GM18951 (cell line): ENCODE data around the gene TMEM236.
"Not testable (repeated sequence)": the region's sequence is repeated elsewhere in the genome, so short reads cannot be mapped to it uniquely, and the experiment has no call there.

Source experiments
- POLR2A ChIP-seq: IDR thresholded peaks from 4 replicates; pipeline ENCODE4 v1.6.1; 2011; ENCODE audit warnings: mild to moderate bottlenecking; ENCODE audit not compliant: insufficient read length, insufficient read depth; ENCODE audit errors: extremely low read depth
- in situ Hi-C: fragments of 300-500 bp; cut with MboI; formaldehyde crosslinking; loops from one replicate; pipeline ENCODE4 v1.12.0; 2022; ENCODE audit warnings: low sequenced_read_pairs, mixed read lengths, inconsistent platforms; ENCODE audit not compliant: unreplicated experiment

The TMEM236 gene

DNA sequence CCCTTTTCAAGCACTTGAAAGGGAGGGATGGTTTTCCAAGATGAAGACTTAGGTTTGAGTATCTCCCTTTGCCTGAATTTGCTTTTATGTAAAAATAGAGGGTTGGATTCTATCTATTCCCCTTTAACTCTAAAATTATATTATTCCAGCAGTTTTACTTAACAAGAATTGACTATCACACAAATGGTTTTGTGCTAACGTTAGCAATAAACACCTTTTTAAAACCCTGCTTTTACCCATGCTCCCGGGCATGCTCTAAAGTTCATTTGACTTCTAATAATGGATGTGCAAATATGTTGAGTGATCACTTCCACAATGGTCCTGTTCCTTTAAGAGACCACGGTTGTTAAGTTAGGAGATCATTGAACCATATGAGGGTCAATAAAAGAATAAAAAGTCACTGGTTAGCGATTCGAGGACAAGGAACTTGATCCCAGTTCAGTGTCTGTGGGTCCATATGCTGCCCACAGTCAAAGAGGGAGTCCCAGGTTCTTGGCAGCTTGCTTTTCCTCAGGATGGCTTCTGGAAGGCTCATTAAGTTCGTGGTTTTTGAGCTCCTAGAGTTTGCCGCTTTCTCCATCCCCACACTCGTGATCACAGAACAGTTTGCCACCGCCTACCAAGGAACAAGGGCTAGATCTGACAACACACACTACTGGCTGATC, at the start of gene TMEM236:
TMEM236 (plus strand) TSS at position 421 of the 665 bp plus-strand sequence; CDS start at position 516, 95 bp downstream.
- in situ Hi-C loops: no loop called here
- no peak for TF ChIP-seq POLR2A

DNA sequence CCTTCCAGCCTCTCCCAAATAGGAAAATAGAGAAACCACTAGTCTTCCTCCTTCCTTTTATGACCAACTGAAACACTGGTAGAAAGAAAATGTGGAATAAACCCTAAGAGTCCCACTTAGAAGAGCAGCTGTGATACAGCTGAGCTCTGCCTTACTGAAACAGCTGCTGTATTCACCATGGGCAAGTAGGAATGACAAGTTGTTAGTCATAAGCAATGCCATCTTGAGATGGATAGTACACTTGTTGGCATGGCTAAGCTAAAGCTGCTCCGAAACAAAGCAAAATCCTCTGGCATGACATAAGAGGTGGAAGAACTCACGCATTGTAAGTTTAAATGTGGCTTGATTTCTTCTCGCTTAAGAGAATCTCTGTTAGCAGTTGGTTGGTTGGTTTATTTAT, 48.3 kb upstream of the TMEM236 start:
- in situ Hi-C loops: no loop called here

DNA sequence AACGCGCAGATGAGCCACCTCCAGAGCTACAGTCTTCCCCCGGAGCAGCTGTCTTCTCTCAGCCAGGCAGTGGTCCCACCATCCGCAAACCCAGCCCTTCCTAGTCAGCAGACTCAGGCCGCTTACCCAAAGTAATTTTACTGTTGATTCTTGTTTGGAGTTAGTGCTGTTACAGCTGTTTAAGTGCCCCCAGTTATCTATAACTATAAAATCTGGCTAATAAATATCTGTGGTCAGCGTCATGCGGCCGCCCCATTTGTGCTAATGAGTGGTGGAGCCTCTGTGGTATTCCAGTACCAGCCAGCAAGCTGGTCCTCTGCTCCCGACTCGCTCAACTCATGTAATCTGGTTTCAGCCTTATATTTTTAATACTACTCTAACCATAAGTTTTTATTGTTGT, 43.2 kb upstream of the TMEM236 start:
- no peak for TF ChIP-seq POLR2A
- in situ Hi-C loops: no loop called here

More for the DNA sequence above, 48.3 kb upstream of the TMEM236 start:
- no peak for TF ChIP-seq POLR2A

DNA sequence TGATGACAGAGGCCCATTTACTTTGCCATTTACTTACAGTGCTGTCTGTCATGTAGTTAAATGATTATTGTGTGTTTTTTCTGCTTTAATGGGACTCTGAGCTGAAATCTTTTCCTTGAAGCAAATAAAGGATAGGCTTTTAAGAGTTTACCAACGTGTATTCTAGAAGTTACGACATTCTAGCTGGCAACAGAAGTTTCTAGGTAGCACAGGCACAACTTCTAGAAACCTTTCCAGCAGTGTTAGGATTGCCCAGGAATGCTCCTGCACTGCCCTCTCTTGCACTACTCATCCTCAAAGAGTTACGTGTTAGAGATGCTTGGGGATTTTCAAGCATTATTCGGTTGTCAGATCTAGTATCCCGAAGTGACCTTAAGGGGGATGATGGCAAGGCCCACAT, 42.5 kb upstream of the TMEM236 start:
- no peak for TF ChIP-seq POLR2A
- in situ Hi-C loops: no loop called here

GRCh38 chr10:17710181-17710580, 41.8 kb upstream of the TMEM236 start:
- in situ Hi-C loops: no loop called here
- no peak for TF ChIP-seq POLR2A

GRCh38 chr10:17712053-17712452, 39.9 kb upstream of the TMEM236 start:
- no peak for TF ChIP-seq POLR2A
- in situ Hi-C loops: no loop called here

DNA sequence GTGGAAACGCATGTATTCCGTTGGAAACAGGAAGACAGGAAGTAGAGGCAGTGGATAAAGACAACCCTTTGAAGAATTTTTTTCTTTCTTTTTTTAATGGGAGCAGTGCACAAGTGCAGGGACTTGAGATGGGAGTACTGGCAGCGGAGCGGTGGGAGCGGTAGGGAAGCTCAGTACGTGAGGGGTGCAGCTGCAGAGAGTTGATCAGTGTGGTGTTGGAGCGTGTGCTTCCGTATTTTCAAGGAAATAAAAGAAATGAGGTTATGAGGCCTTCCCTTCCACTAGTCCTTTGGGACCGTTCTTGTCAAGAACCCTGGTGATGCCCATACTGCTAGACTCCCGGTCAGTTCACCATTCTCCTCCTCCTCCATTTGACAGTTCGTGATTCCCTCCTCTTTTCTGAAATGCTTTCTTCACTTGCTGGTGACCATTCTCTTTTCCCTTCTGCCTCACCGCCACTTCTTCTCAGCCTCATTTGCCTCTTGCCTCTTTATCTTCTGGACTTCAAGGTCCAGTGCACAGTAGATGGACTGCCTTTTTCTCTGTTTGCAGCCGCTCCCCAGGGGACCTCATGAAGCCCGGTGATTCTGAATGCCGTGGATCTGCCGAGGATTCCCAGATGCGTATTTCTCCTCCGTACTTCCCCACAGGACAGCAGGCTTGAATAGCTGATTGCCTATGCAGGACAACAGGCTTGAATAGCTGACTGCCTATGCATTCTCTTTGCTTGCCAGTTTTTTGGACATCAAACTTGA, 39.1 kb upstream of the TMEM236 start:
- in situ Hi-C loops: no loop called here
- TF ChIP-seq POLR2A: no peak

DNA sequence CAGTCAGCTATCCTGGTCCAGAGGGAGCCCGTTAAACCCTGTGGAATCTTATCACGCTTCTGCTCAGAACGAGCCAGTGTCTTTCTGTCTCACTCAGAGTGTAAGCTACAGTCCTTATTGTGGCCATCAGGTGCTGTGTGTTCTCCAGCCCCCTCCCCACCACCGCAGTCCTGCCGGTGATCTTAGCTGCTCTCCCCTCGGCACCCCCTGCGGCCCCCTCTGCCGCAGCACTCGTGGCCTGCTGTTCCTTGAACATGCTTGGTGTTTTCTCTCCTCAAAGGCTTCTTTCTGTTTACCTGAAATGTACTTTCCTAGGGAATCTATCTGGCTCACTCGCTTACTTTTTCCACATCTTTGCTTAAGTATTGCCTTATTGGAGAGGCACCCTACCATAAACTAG, 38.2 kb upstream of the TMEM236 start:
- TF ChIP-seq POLR2A: no peak
- in situ Hi-C loops: no loop called here

GRCh38 chr10:17716161-17716560, 35.8 kb upstream of the TMEM236 start:
- TF ChIP-seq POLR2A: no peak
- in situ Hi-C loops: no loop called here

DNA sequence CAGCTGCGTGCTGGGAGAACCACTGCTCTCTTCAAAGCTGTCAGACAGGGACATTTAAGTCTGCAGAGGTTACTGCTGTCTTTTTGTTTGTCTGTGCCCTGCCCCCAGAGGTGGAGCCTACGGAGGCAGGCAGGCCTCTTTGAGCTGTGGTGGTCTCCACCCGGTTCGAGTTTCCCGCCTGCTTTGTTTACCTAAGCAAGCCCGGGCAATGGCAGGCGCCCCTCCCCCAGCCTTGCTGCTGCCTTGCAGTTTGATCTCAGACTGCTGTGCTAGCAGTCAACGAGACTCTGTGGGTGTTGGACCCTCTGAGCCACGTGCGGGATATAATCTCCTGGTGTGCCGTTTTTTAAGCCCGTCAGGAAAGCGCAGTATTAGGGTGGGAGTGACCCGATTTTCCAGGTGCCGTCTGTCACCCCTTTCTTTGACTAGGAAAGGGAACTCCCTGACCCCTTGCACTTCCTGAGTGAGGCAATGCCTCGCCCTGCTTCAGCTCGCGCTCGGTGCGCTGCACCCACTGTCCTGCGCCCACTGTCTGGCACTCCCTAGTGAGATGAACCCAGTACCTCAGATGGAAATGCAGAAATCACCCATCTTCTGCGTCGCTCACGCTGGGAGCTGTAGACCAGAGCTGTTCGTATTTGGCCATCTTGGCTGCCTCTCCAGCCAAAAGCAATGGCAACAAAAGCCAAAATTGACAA, 29.5 kb upstream of the TMEM236 start:
- in situ Hi-C loops: not testable (repeated sequence)

DNA sequence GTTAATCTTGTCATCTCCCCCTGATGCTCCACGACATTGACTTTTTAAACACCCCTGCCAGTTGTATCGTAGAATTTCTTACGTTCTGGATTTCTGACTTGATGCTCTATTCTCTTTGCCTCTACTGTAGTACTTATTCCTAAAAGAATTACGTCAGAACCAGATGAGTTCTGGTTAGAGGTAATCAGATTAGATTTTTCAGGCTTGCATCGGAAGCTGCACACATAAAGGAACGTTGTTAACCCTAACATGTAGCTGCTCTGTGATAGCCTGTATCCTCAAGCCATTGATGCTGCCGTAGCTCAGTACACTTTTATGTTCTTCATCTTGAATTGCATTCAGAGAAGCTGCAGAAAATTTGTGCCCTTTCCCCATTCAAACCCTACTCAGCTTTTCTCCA, 26.3 kb upstream of the TMEM236 start:
- in situ Hi-C loops: no loop called here
- no peak for TF ChIP-seq POLR2A

- in situ Hi-C loops: loop anchor here (5.0 to 10.0 kb wide), 2 partner anchors 87 to 125 kb away; partner anchors contain the start of gene STAM
- no peak for TF ChIP-seq POLR2A
These were observed 22.4 kb upstream of the TMEM236 start for GRCh38 chr10:17729630-17730029.

- no peak for TF ChIP-seq POLR2A
- in situ Hi-C loops: loop anchor here (5.0 to 10.0 kb wide), 2 partner anchors 88 to 126 kb away; partner anchors contain the start of gene STAM
These were observed 21.3 kb upstream of the TMEM236 start for GRCh38 chr10:17730667-17731066.

DNA sequence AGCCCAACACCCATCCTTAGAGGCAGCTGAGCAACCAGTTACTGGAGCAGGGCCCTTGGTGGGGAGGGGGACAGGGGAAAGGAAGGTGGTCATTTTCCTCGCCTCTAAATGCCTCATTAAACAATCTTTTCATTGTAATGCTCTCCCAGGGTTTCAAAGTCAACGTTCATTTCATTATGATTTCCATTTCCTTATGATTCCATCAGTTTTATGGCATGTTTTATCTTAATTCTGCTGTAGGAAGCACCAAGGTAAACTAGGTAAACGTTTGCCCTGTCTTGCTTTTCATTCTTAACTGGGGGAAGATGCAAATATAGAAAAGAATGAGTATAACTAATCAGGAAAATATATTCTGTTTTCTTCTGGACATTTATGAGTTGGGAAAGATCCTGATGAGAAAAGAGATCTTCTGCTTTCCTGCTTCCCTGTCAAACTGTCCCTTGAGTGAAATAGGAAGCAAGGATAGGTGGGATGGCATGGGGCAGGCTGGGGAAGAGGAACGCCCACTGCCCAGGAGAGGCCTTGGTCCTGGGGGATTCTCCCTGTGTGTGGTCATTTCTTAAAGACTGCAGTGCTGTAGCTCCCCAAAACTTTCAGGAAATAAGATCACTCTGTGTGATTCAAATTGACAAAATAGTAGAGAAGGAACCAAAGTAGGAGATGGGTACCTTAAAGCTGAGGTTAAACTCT, 20.5 kb upstream of the TMEM236 start:
- TF ChIP-seq POLR2A: no peak

More for the DNA sequence above, 20.5 kb upstream of the TMEM236 start:
- in situ Hi-C loops: loop anchor here (5.0 to 10.0 kb wide), 2 partner anchors 89 to 127 kb away; partner anchors contain the start of gene STAM
